Measurements from ENCODE around the gene HEXB.
A peak's percentile ranks its signal among the peaks of the same experiment; 100 is the strongest.

Gene HEXB

GRCh38 chr5:74684900-74685851 lies at the start of gene HEXB:
HEXB (plus strand) TSS chr5:74685233; CDS start chr5:74685261, 28 bp downstream.
- DNase-seq, result peak; percentile 83 to 85

GRCh38 chr5:74636149-74636548 lies 48.9 kb upstream of the HEXB start:
- no peak for DNase-seq

GRCh38 chr5:74636552-74636951 lies 48.5 kb upstream of the HEXB start:
- no peak for DNase-seq

GRCh38 chr5:74638544-74638969 lies 46.5 kb upstream of the HEXB start:
- no peak for DNase-seq

GRCh38 chr5:74638970-74639806 lies 45.8 kb upstream of the HEXB start:
- DNase-seq, result no peak

- DNase-seq, result peak; percentile 30 to 38
Observed at GRCh38 chr5:74639807-74640449, 45.1 kb upstream of the HEXB start.

- DNase-seq, result peak; percentile 73 to 84
Observed at GRCh38 chr5:74640450-74640953, 44.5 kb upstream of the HEXB start, which contains the start of gene ENC1. ENC1 (minus strand) TSS chr5:74640728; CDS start chr5:74636485, 4,243 bp downstream.

GRCh38 chr5:74640954-74641734 lies 43.9 kb upstream of the HEXB start:
- peak; percentile 24 to 51 for DNase-seq

GRCh38 chr5:74641735-74642542 lies 43.1 kb upstream of the HEXB start:
- peak; percentile 12 to 14 for DNase-seq

- DNase-seq, result no peak
Observed at GRCh38 chr5:74642543-74642863, 42.5 kb upstream of the HEXB start.

GRCh38 chr5:74643111-74643562 lies 41.9 kb upstream of the HEXB start:
- DNase-seq, result peak in 1 of 2 donors; percentile 43

- DNase-seq, result no peak
Observed at GRCh38 chr5:74647096-74647495, 37.9 kb upstream of the HEXB start.

GRCh38 chr5:74648835-74649293 lies 36.2 kb upstream of the HEXB start:
- peak; percentile 23 to 68 for DNase-seq

GRCh38 chr5:74649421-74649973 lies 35.5 kb upstream of the HEXB start:
- DNase-seq, result no peak

- no peak for DNase-seq
Observed at GRCh38 chr5:74651710-74652109, 33.3 kb upstream of the HEXB start.

GRCh38 chr5:74652576-74652975 lies 32.5 kb upstream of the HEXB start:
- no peak for DNase-seq

- no peak for DNase-seq
Observed at GRCh38 chr5:74653991-74654390, 31.0 kb upstream of the HEXB start.

GRCh38 chr5:74655206-74655605 lies 29.8 kb upstream of the HEXB start:
- DNase-seq, result no peak

GRCh38 chr5:74655716-74656115 lies 29.3 kb upstream of the HEXB start:
- no peak for DNase-seq

- DNase-seq, result no peak
Observed at GRCh38 chr5:74657165-74657564, 27.9 kb upstream of the HEXB start.

GRCh38 chr5:74659172-74659571 lies 25.9 kb upstream of the HEXB start:
- no peak for DNase-seq

Measured in CD4-positive, alpha-beta T cell treated with Interleukin-1 beta for 1 hour (primary cell).